ENCODE results near the gene PELI2.

Gene PELI2

DNA sequence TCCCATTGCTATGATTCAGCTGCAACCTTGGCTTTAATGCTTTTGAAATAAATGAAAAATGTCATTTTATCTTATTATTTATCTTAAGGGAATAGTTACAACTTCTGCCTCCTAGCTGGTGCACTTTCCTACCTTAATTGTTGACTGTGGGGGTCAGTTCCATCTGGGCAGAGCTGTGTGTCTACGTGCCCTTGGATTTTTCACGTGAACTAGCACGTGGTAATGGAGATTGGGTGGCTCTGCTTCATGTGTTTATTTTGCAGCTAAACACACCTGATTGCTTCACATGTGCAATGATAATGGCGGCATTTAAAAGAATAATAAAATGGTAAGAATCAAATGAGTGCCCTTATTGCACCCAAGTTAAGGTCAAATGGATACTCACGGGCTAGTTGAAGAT, 10.6 kb upstream of the PELI2 start:
- no peak overlapping the region for H3K27ac Mint-ChIP-seq
- peaks cover 3% of the 10 kb centered on the region for H3K27me3 Mint-ChIP-seq
- H3K4me1 Mint-ChIP-seq (ENCODE audit: low read depth): peaks cover 3% of the 10 kb centered on the region
- DNase-seq: no peak
- H3K36me3 Mint-ChIP-seq (ENCODE audit: low read depth): no peaks in the 10 kb centered on the region
- H3K4me3 Mint-ChIP-seq: no peak overlapping the region
- no peaks in the 10 kb centered on the region for H3K9me3 Mint-ChIP-seq

DNA sequence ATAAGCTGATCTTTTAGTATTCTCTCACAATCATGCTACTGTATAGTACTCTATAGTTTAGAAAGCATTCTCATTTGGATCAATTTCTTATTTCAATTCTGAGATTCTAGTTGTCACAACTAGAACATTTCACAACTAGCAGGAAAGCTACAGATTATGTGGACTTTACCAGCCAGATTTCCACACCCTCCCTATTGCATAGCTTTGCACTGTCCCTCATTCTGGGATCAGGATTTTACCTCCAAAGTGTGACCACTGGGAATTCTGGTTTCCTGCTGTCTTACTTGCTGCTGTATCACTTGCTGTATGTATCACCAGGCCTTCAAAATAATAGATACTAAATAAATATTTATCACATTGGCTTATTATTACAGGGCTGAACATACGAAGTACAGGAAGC, 10.2 kb upstream of the PELI2 start:
- peaks cover 7% of the 10 kb centered on the region for H3K4me1 Mint-ChIP-seq (ENCODE audit: low read depth)
- H3K36me3 Mint-ChIP-seq (ENCODE audit: low read depth): no peaks in the 10 kb centered on the region
- H3K27ac Mint-ChIP-seq: no peak overlapping the region
- DNase-seq: no peak
- H3K9me3 Mint-ChIP-seq: no peaks in the 10 kb centered on the region
- H3K27me3 Mint-ChIP-seq: peaks cover 3% of the 10 kb centered on the region
- no peak overlapping the region for H3K4me3 Mint-ChIP-seq

DNA sequence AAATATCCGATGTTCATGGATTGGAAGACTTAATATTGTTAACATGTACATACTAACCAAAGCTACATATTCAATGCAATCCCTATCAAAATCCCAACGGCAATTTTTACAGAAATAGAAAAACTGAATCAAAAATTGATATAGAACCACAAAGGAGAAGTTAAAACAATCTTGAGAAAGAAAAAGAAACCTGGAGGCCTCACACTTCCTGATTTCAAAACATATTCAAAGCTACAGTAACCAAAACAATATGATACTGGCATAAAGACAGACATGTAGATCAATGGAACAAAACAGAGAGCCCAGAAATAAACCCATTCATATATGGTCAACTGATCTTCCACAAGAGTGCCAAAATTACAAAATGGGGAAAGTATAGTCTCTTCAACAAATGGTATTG, 5.4 kb upstream of the PELI2 start:
- DNase-seq: no peak
- Mint-ChIP-seq H3K27me3 (peaks cover 3% of the 10 kb centered on the region), H3K27ac (no peak overlapping the region), H3K36me3 (ENCODE audit: low read depth) (no peaks in the 10 kb centered on the region), H3K4me1 (ENCODE audit: low read depth) (peaks cover 23% of the 10 kb centered on the region), H3K9me3 (no peaks in the 10 kb centered on the region), H3K4me3 (no peak overlapping the region)

DNA sequence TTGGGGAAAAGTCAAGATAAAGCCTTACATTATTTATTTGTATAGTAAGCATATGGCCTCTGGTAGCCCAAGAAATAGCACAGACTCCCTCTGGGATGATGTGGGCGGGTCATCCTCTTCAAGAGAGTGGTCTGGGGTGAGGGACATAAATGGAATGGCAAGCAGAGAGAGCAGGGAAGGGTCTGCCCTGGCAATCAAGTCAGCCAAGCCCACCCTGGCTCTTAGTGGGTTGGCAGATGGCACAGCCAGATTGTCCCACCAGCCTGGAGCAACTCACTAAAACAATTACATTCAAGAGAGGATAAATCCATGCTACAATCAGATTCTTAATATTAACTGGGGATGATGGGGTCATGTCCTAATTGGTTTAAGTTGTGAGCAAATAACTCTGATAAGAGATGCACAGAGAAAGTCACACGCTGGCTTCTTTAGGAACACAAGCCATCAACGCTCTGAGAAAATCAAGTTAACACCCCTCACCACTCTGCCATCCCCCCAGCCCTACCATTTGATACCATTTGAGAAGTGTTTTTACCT, 2.8 kb upstream of the PELI2 start:
- Mint-ChIP-seq H3K27me3 (peaks cover 14% of the 10 kb centered on the region), H3K36me3 (ENCODE audit: low read depth) (no peaks in the 10 kb centered on the region), H3K4me3 (no peak overlapping the region), H3K27ac (no peak overlapping the region), H3K9me3 (no peaks in the 10 kb centered on the region), H3K4me1 (ENCODE audit: low read depth) (peaks cover 35% of the 10 kb centered on the region)
- no peak for DNase-seq

DNA sequence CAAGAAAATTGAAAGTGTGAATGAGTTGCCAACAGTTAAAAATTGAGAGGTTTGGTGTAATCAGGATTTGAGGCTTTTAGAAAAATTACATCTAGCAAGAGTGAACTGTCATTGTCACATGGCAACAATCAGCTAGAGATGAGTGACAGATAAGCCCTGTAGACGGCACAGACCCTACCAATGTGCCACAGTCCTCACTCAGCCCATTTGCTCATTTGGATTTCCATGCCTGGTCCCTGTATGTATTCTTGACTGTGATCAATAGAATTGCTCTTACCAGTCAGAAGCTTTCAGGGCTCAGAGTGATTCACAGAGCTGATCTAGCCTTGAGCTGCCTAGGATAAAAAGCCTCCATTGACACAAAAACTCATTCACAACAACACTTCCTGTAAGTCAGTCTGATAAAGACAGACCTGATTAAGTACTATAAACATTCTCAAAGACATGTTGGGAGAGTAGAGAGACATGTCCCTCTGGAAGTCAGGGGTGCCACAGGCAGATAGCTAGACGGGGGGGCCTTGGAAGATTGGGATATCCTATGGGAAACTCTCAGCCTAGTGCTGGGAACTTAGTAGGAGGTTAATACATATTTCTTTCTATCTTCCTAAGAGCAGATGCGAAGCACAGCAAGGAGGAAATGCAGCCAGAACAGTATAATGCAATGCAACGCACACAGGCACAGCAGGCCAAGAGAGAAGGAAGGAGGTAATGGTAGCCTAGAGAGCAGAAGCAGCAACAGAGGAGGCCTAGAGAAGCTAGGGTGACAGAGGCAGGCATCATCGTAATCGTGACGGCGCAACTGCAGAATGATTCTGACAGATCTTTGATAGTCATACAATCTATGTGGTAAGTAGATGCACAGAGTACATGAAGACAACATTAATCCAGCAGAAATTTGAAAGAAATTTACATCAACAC, 2.0 kb upstream of the PELI2 start:
- H3K4me3 Mint-ChIP-seq: no peak overlapping the region
- H3K9me3 Mint-ChIP-seq: no peaks in the 10 kb centered on the region
- H3K27ac Mint-ChIP-seq: no peak overlapping the region
- H3K36me3 Mint-ChIP-seq (ENCODE audit: low read depth): no peaks in the 10 kb centered on the region
- peaks cover 20% of the 10 kb centered on the region for H3K27me3 Mint-ChIP-seq
- no peak for DNase-seq
- H3K4me1 Mint-ChIP-seq (ENCODE audit: low read depth): peaks cover 41% of the 10 kb centered on the region

DNA sequence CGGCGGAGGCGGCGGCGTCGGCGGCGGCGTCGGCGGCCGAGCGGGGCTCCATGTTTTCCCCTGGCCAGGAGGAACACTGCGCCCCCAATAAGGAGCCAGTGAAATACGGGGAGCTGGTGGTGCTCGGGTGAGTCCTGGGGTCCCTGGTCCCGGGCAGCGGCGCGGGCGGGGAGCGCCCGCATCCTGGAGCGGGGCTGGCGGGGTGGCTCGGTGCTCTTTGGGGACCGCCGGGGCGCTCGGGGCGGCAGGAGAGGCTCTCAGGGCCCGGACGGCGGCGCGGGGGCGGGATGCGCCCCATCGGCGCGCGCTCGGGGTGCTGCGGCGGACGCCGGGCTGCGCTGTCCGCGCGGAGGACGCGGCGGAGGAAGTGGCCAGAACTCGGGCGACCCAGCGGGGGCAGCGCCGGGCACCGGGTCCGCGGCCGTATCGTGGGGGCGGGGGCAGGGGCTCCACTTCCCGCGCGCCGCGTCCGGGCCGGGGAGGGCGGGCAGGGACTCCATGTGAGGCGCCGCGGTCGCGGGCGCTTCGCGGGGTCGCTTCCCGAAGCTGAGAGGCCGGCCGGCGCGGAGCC, 485 bp downstream of the PELI2 start:
- H3K36me3 Mint-ChIP-seq (ENCODE audit: low read depth): no peaks in the 10 kb centered on the region
- H3K4me1 Mint-ChIP-seq (ENCODE audit: low read depth): peaks cover 48% of the 10 kb centered on the region
- no peak overlapping the region for H3K27ac Mint-ChIP-seq
- DNase-seq: no peak
- peaks cover 19% of the 10 kb centered on the region for H3K27me3 Mint-ChIP-seq
- no peaks in the 10 kb centered on the region for H3K9me3 Mint-ChIP-seq
- H3K4me3 Mint-ChIP-seq: peak overlapping the region; percentile 78

DNA sequence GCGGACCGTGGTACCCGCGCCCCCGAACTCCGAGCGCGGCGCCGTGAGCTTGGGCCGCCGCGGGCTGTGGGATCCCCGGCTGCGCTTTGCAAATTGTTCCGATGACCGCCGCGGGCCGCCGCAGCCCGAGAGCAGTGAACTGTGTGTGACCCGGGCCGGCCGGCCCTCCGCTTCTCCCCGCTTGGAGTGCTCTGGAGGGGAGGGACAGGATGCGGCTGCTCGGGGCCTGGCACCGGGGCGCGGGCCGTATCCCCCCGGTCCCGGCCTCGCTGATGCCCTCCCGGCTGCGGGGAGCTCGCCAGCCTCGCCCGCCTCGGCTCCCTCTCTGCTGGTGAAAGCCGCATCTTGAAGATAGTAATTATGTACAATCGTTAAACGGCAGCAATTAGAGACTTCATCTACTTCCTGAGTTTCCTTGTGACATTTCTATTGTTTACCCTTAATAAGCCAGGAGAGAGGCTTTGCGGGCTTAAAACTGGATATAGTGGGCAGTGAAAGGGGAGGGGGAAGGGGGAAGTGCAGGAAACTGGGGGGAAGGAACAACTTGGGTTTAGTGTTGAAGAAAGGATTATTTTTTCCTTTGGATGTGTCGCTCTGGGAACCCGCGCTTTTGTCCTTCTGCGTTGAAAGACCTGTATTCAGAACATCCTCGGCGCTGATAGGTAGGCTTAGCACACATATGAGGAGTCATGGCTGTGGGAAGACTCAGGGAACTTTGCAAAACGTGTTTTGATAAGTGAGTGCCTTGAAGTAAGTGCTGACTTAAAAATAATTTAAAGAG, 1.2 kb downstream of the PELI2 start:
- Mint-ChIP-seq H3K4me1 (ENCODE audit: low read depth) (peaks cover 49% of the 10 kb centered on the region), H3K27me3 (peaks cover 19% of the 10 kb centered on the region), H3K27ac (peak overlapping the region; percentile 31)

DNA sequence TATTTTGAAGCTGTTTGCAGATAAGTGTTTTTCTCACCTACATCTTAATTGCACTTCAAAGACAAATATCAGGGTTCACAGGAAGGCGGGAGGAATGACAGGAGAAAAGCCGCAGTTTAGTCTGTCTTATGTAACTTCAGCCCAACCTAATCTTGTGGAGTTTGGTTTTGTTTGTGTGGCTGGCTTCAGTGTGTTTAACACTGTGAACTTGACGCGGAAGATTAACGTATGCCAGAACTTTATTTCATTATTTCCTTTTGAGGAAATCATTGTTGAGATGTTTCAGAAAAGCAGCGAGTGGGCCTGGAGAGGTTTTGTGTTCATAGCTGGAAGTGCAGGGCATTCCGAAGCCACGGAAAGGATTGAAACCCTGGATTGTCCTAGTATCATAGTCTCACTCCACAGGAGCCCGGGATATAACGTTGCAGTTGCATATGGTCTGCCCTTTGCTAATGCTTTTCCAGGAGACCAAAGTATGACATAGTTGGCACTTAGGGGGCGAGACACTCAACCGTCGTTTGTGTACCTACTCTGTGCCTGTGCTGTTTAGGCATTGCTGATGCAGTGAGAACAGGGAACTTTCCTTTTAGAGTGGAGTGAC, 2.0 kb downstream of the PELI2 start:
- DNase-seq: no peak
- no peak overlapping the region for H3K27ac Mint-ChIP-seq
- peak overlapping the region; percentile 78 for H3K4me3 Mint-ChIP-seq
- no peaks in the 10 kb centered on the region for H3K9me3 Mint-ChIP-seq
- no peaks in the 10 kb centered on the region for H3K36me3 Mint-ChIP-seq (ENCODE audit: low read depth)
- H3K4me1 Mint-ChIP-seq (ENCODE audit: low read depth): peaks cover 49% of the 10 kb centered on the region
- peaks cover 19% of the 10 kb centered on the region for H3K27me3 Mint-ChIP-seq

More for the DNA sequence above, 1.2 kb downstream of the PELI2 start:
- Mint-ChIP-seq H3K36me3 (ENCODE audit: low read depth) (no peaks in the 10 kb centered on the region), H3K4me3 (peak overlapping the region; percentile 78), H3K9me3 (no peaks in the 10 kb centered on the region)
- peak; percentile 61 for DNase-seq

DNA sequence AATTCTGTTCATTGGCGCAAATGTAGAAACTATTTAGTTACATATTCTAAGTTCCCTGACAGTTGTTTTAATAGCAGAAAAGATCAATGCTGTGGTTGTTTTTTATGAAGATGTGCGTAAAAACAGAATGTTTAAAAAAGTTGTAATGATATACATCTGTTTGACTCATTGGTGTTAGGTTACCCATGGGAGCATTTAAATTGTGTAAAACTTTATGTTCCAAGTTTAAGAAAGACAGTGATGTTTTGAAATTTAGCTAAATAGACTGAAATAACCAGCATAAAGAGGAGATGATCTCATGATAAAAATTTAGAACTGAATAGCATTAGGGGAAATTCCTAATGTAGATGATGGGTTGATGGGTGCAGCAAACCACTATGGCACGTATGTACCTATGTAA, 3.6 kb downstream of the PELI2 start:
- no peak overlapping the region for H3K27ac Mint-ChIP-seq

DNA sequence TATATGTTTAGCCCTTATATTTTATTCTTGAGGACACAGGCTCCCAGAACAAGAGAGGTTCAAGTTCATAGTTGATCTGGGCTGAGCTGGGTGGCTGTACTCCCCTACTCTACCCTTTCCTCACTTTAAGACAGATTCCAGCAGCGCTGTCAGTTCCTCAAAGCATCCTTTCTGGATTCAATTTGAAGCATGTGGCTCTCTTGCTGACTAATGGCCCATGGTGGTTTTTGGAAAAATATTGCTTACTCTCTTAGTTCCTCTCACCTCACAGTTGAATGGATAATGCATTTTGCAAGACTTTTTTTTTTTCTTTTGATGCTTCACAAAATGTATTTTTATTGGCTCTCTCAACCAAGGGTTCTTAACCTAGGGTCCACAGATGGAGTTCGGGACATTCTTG, 4.1 kb downstream of the PELI2 start:
- Mint-ChIP-seq H3K4me1 (ENCODE audit: low read depth) (peaks cover 43% of the 10 kb centered on the region), H3K4me3 (no peak overlapping the region), H3K27ac (no peak overlapping the region), H3K36me3 (ENCODE audit: low read depth) (no peaks in the 10 kb centered on the region), H3K9me3 (no peaks in the 10 kb centered on the region), H3K27me3 (peaks cover 19% of the 10 kb centered on the region)
- no peak for DNase-seq

More for the DNA sequence above, 3.6 kb downstream of the PELI2 start:
- no peak overlapping the region for H3K4me3 Mint-ChIP-seq
- no peaks in the 10 kb centered on the region for H3K9me3 Mint-ChIP-seq
- H3K36me3 Mint-ChIP-seq (ENCODE audit: low read depth): no peaks in the 10 kb centered on the region
- H3K4me1 Mint-ChIP-seq (ENCODE audit: low read depth): peaks cover 43% of the 10 kb centered on the region
- DNase-seq: no peak
- peaks cover 19% of the 10 kb centered on the region for H3K27me3 Mint-ChIP-seq

DNA sequence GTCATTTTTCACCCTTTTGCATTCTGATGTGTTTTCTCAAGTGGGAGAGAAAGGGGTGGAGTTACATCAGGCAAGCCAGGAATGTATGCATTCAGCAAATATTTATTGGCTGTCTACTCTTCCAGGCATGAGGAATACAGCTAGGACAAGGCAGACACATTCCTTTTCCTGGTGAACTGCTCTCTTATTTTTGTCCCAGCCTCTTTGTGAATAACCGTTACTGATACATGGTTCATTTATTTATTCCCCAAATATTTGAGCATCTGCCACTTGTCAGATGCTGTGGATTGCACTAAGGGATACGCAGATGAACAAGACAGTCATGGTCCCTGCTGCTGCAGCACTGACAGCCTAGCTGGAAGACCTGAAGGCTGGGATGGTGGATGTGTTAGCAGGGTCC, 6.1 kb downstream of the PELI2 start:
- Mint-ChIP-seq H3K27me3 (peaks cover 19% of the 10 kb centered on the region), H3K4me3 (no peak overlapping the region), H3K9me3 (no peaks in the 10 kb centered on the region), H3K4me1 (ENCODE audit: low read depth) (peaks cover 44% of the 10 kb centered on the region), H3K36me3 (ENCODE audit: low read depth) (no peaks in the 10 kb centered on the region), H3K27ac (no peak overlapping the region)
- no peak for DNase-seq

DNA sequence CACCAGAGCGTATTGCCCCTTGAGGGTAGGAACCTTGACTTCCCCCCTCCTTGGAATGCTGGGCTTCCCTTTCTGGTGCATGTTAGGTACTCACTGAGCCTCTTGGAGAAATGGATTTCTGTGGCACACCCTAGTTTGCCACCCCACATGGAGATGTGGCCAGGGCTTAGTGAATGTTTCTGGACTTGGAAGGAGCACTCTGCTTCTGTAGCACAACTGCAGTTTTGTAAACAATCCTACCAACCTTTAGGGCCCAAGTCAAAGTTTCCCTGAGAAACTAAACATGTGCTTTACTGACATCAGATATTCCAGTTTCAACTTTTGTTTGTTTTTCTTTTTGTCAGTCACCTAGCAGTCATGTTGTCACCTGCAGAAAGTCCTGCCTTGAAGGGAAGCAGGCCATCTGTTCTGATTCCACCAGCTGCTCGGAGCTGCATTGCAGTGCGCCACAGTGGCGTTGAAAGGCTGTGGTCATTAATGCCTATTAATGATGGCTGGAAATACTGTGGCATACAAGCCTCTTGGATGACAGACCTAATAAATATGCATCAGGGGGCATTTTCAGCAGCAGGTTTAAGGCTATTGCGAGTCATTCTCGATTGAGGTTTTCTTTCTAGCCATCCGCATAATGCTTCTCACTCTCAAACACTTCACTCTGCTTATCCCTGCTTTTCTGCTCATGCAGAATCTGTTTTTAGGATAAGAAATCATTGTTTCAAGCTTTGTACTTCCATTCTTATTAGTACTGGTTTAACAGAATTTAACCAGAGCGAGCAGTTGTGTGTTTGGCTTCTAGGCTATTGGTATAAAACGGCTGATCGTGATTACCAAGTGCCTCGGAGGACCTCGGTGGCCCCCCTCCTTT, 7.8 kb downstream of the PELI2 start:
- H3K36me3 Mint-ChIP-seq (ENCODE audit: low read depth): no peaks in the 10 kb centered on the region

DNA sequence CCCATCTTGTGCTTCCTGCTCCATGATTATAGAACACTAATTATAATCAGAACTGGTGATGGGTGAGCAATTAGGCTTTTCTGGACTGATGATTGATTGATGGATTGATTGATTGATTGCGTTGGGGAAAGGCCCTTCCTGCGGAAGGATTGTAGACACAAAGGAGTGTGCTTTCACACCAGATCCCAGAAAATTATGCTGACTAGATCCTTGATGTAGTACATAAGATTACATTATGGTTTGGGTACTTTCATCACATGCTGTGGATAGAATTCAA, 8.4 kb downstream of the PELI2 start:
- H3K27me3 Mint-ChIP-seq: peaks cover 5% of the 10 kb centered on the region
- peaks cover 45% of the 10 kb centered on the region for H3K4me1 Mint-ChIP-seq (ENCODE audit: low read depth)
- H3K4me3 Mint-ChIP-seq: no peak overlapping the region
- H3K27ac Mint-ChIP-seq: no peak overlapping the region
- no peak for DNase-seq
- H3K36me3 Mint-ChIP-seq (ENCODE audit: low read depth): no peaks in the 10 kb centered on the region
- no peaks in the 10 kb centered on the region for H3K9me3 Mint-ChIP-seq

More for the DNA sequence above, 7.8 kb downstream of the PELI2 start:
- no peak for DNase-seq
- H3K27me3 Mint-ChIP-seq: peaks cover 6% of the 10 kb centered on the region
- no peak overlapping the region for H3K4me3 Mint-ChIP-seq
- H3K27ac Mint-ChIP-seq: no peak overlapping the region
- no peaks in the 10 kb centered on the region for H3K9me3 Mint-ChIP-seq
- peaks cover 41% of the 10 kb centered on the region for H3K4me1 Mint-ChIP-seq (ENCODE audit: low read depth)

DNA sequence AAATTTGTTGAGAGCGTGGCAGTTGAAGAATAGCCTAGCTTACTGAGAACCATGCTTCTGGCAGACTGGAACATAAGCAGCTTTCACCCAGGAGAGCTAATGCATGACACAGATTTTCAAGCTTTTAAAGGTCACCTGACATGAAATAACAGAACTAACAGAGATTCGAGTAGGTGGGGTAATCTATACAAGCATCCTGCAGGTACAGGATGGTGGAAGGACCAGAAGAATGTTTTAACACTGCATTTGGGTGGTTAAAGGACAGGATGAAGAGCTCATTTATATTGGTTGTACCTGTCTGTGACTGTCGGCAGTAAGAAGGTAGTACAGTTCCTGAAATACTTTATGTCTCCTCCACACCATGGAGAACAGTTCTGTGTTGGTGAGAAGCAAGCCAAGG, 8.9 kb downstream of the PELI2 start:
- no peak overlapping the region for H3K4me3 Mint-ChIP-seq
- no peaks in the 10 kb centered on the region for H3K36me3 Mint-ChIP-seq (ENCODE audit: low read depth)
- peaks cover 5% of the 10 kb centered on the region for H3K27me3 Mint-ChIP-seq
- H3K4me1 Mint-ChIP-seq (ENCODE audit: low read depth): peaks cover 49% of the 10 kb centered on the region
- H3K27ac Mint-ChIP-seq: no peak overlapping the region
- no peak for DNase-seq
- H3K9me3 Mint-ChIP-seq: no peaks in the 10 kb centered on the region

Measured in activated T-cell treated with anti-CD3 and anti-CD28 coated beads, Interleukin-2, amount 50 U/mL, for 24 hours (primary cell).